Spleen (tissue), 7 donors: Measurements from ENCODE around the gene P2RX1.

Source experiments
- POLR2A ChIP-seq, 3 donors: fragments of 450-650 bp; IDR thresholded peaks; one replicate each; pipeline ENCODE4 v1.5.1; 2017; ENCODE audit warnings: antibody characterized with exemption in 3 of 3, mild to moderate bottlenecking in 1 of 3
- TF ChIP-seq, protein P1 (sequence below), 11 experiments: fragments of 200-600 bp in 7 of 11; fragments of 450-650 bp in 4 of 11; sonication (generic) in 4 of 11; IDR thresholded peaks in 8 of 11; conservative IDR thresholded peaks in 3 of 11; 1 replicate in 7 of 11; 2 replicates in 4 of 11; pipeline versions ENCODE4 v1.4.0 to v1.8.0; 2016 to 2021; ENCODE audit warnings: antibody characterized with exemption in 11 of 11, inconsistent platforms in 4 of 11, mild to moderate bottlenecking in 1 of 11
- donor health status: DM: no; HTN: no; CAD: no; lungs with moderate emphysema.
- donor health status: DM: no; HTN: no; CAD: no.
- donor health status: DM: no; HTN: no; CAD: no.

DNA sequence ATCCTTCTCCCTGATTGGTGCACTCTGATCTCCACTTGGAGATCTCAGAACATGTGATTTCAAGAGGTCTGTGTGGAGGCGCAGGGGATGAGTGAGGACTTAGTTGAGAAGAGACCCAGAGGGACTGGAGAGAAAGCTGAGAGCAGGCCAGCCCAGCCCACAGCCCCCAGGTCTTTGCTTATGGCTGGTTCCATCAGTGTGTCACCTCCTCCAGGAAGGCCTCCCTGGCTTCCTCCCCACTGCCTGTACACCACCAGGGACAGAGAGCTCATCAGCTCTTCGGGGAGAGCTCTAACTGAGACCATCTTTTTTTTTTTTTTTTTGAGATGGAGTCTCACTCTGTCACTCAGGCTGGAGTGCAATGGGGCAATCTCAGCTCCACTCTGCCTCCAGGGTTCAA, 3.4 kb downstream of the P2RX1 start:
- TF ChIP-seq, protein P1, sequence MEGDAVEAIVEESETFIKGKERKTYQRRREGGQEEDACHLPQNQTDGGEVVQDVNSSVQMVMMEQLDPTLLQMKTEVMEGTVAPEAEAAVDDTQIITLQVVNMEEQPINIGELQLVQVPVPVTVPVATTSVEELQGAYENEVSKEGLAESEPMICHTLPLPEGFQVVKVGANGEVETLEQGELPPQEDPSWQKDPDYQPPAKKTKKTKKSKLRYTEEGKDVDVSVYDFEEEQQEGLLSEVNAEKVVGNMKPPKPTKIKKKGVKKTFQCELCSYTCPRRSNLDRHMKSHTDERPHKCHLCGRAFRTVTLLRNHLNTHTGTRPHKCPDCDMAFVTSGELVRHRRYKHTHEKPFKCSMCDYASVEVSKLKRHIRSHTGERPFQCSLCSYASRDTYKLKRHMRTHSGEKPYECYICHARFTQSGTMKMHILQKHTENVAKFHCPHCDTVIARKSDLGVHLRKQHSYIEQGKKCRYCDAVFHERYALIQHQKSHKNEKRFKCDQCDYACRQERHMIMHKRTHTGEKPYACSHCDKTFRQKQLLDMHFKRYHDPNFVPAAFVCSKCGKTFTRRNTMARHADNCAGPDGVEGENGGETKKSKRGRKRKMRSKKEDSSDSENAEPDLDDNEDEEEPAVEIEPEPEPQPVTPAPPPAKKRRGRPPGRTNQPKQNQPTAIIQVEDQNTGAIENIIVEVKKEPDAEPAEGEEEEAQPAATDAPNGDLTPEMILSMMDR (IDR thresholded peaks at IDR 0.05 in 8 of 11, conservative IDR thresholded peaks at IDR 0.05 in 3 of 11) = no peak
- no peak for TF ChIP-seq POLR2A (IDR thresholded peaks at IDR 0.05)
